Fibroblast of lung (primary cell): ENCODE results near the gene CYP19A1.

Experiments used
- CTCF ChIP-seq, 2 donors: IDR thresholded peaks in 1 of 2; conservative IDR thresholded peaks in 1 of 2; 1 replicate in 1 of 2; 2 replicates in 1 of 2; pipeline ENCODE4 v1.5.1; 2011 to 2012; ENCODE audit warnings: low read length in 2 of 2, control low read depth in 1 of 2, inconsistent platforms in 1 of 2, low read depth in 1 of 2, mild to moderate bottlenecking in 1 of 2
- EZH2 ChIP-seq: IDR thresholded peaks from 2 replicates; pipeline ENCODE4 v1.5.1; 2012; ENCODE audit warnings: low read length, control low read depth, mild to moderate bottlenecking; ENCODE audit errors: missing control alignments

DNA sequence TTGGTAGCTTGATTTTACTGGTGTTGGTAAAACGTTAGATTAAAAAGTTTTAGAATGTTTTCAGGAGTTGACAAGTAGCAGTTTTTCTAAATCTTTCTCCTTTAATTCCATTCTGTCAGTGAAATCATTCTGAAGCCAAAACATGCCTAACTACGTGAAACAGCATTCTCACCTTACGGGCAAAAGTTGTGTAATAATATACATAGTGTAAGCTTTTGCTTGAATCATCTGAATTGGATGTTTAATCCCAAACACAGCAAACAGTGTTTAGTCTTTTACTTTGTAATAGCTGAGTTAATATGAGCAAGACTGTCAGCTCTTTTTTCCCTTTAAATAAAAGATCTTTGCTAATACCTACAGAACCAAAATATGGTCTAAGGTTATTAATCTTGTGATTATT is 100.6 kb downstream of the CYP19A1 start:
- TF ChIP-seq CTCF (conservative IDR thresholded peaks at IDR 0.05 in 1 of 2, IDR thresholded peaks at IDR 0.05 in 1 of 2; ENCODE audit: low read depth in 1 of 2, low read length in 2 of 2) (no peak), EZH2 (no peak)
